OCI-M1 (cell line): ENCODE results near the gene SHROOM2.
"Not testable (repeated sequence)": the region's sequence is repeated elsewhere in the genome, so short reads cannot be mapped to it uniquely, and the experiment has no call there.

Experiments
- DNase-seq: peaks from one replicate; lab custom pipeline; 2025; lab: John Stamatoyannopoulos, UW

The SHROOM2 gene

GRCh38 chrX:9781941-9782340 is 4.3 kb upstream of the SHROOM2 start:
- DNase-seq: no peak

GRCh38 chrX:9784332-9784731 is 1.9 kb upstream of the SHROOM2 start:
- no peak for DNase-seq

DNA sequence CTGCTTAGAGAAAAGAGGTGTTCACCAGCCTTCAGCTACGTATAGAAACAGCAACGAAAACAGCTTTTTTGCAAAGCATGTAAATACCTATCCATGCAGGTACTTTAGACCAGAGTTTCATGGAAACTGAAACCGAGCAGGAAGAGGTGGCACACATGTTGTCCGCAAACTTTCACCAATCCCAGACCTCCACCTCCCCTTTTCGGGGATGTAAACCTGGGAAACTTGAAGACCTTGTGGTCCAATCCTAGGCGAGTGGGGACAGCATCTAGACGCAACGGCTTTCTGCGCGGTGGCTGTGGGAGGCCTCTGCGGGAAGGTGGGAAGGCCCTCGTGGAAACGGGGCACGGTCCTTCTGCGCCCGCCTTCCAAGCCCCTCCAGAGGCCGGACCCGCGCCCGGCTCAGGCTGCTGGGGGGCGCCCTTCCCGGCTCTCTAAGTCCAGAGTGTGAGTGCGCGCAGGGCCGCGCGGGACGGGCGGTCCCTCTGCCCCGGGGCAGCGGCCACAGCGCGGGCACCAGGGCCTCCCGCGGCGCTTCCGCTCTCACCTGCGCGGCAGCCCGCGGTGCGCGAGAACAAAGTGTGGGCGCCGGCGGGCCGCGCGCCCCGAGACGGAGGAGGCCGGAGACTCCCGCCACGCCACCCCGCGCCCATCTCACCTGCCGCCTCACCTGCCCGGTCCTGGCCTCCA is 830 bp upstream of the SHROOM2 start:
- no peak for DNase-seq

DNA sequence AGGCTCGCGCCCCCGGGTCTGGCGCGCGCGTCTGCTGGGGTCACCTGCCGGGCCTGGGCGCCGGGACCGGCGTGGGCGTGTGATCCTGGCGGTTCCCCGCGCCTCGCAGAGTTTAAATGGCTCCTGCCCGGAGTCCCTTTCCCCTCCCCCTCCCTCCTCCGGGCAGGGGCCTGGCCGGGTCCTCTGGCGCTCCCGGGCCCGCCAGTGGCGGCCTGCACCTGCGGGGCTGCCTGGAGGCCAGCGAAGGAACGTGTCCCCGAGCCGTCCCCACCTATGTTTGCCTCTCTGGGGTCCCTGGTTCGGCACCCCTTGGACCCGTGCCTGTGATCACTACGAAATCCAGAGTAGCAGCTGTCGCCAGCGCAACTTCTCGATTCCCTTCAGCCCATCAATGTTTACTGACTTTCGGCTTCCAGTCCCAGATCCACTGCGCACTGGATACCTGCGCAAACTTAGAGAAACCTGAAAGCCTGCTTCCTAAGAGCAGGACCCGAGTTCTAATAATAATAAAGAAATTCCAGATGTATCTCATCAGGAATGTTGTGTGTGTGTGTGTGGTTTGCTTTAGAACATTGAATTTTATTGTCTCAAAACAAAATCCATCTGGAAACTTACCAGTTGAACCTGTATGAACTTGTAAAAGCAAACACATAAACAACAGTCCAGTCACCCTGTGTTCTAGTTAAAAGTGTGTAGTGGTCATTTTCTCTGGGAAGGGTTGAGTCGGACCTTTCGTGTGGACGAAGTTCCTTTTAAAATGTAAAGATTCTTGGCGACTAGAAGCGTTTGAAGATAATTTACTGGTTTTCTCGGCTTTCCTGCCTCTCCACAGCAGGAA is 788 bp downstream of the SHROOM2 start:
- DNase-seq: no peak

DNA sequence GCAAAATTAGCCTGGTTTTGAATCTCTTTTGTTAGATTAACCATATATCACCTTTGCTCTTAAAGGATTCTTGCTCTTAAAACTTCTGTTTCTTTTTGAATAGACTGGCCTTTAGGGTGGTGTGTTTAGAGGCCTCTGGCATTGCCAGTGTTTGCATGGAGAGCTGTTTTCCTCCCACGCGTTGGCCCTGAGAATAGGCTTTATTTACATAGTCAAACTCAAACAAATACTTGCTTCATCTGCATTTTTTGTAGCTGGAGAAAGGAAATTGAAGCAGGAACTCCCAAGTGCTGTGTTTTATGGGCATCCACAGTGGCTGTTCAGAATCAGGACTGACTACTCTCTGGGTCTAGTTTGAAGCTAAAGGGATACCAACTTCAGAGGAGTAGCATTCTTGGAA is 2.7 kb downstream of the SHROOM2 start:
- DNase-seq: no peak

DNA sequence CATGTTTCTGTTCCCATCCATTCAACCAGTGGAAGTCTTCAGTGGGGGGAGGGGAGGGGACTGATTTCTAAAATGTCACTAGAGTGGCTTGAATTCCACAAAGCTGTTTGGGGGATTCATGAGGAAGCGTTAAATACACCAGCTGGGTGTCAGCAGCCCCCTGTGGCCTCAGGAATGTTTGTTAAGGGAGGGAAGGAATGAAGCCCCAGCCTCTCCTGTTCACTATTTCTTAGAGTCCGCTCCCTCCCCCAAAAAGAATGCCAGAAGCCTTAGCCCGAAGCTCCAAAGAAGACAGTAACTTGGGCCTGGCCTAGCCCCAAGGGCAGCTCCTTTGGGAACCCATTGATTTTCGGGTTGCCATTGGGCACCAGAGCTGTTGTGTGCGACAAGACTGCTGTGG is 3.3 kb downstream of the SHROOM2 start:
- no peak for DNase-seq

DNA sequence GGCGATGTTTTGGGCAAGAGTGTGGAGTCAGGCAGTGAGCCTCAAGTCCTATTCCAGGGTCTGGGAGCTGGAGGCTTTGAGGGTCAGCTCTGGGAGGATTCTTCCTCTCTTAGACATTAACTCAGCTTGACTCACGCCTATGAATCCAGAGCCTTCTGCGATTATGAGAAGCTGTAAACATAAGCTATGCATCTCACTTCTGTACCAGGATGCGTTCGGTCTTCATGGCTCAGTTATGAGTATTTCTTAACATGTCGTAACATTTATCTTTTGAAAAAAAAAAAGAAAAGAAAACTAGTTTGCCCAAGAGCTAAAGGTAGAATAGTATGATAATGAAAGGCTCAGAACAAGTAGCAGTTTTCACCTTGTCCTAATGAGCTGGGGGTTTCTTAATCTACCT is 4.6 kb downstream of the SHROOM2 start:
- no peak for DNase-seq

DNA sequence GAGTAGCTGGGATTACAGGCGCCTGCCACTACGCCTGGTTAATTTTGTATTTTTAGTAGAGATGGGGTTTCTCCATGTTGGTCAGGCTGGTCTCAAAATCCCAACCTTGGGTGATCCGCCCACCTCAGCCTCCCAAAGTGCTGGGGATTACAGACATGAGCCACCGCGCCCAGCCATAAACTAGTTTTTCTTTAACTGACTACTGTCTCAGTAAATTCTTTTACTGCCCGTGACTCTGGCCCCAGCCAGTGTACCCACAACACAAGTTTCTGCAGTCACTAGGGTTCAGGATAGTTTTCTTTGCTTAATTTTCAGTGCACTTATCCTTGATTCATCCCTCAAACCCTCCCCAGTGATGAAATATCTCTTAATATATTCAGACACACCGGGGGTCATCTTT is 8.3 kb downstream of the SHROOM2 start:
- no peak for DNase-seq

DNA sequence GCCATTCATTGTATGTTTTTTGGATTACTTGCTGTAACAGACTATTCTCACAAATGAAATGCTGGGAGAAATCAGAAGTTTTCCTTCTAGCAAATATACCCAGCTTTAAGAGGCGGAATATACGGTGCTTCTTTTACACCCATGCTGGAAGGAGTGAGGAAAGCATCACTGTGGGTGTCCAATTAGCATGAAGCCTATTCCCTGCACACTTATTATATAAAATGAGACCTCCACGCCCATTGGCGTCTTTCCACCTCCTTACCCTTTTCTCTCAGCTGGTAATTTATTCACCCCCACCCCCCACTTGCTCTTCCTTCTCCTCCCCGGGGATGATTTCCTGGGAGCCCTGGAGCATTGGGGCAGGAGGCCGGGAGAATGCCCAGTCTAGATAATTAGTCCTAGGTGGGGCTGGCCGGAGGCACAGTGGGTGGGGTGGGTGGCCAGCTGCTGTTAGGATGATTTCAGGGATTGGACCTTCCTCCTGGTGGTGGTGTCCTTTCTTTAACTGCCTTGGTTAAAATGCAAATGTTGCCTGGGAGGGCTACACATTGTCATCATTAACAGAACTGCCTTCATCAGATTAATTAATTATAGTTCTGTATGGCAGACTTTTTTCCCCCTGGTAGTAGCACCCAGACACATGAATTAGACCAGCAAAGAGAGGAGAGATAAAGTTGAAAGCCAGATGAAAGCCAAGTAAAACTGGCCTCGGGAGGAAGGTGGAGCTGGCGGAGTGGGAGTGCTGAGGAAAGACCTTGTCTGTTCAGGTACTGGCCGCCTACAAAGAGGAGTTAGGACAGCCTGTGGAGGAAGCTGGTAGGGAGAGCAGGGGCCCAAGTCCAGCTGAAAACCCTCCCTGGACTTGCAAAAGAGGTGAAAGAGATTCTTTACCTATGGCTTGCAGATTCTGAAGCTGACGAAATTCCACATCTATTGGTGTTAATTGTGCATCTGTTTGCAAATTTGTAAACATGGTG is 11.4 kb downstream of the SHROOM2 start:
- no peak for DNase-seq

DNA sequence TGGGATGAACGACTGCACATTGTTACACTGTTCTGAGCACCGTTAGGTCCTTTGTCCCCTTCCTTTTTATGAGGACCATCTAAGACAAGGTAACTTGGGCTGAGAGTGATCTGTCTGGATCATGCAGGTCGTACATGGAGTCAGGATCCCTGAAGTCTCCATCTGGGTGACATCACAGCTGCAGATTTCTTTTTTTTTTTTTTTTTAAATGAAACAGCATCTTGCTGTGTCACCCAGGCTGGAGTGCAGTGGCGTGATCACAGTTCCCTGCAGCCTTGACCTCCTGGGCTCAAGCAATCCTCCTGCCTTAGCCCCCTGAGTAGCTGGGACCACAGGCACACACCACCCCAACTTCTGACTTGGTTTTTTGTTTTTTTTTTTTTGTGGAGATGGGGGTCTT is 16.5 kb downstream of the SHROOM2 start:
- no peak for DNase-seq

- DNase-seq: no peak
Observed at GRCh38 chrX:9804444-9804843, 18.2 kb downstream of the SHROOM2 start.

- DNase-seq: no peak
Observed at GRCh38 chrX:9805956-9806355, 19.7 kb downstream of the SHROOM2 start.

DNA sequence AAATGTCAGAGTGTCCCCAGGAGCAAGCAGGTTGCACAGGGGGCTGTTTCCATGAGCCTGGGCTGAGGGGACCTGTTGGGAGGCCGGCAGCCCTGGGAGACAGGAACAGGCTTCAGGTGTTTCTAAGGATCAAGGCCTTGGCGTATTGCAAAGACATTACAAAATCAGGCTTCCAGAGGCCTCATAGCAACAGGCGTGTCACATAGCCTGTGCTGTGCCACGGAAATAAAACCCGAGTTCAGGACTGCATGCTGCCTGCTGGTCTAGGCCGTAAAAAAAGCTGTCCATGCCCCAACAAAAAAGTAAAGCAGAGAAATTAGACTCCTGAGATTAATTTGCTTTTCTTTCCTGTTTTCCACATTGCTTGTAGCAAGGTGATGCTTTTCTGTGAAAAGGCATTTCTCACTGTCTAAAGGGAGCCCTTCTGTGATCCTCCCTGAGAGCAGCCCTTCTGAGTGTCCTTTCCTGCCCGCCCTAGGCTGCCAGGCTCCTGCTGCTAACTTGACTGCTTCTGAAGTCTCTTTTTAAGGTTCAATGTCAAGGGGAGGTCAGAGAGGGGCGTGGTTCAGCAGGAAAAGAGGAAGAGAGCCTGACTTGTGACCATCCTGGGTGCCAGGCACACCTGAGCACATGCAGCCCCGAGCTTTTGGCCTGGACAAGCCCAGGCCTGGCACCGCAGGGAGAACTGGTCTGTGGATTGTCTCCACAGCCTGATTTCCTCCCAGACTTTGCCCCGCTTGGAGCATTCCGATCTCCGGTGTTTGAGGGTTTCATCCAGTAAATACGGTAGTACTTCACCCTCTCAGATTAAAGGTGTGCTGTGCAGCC is 21.3 kb downstream of the SHROOM2 start:
- DNase-seq: no peak

DNA sequence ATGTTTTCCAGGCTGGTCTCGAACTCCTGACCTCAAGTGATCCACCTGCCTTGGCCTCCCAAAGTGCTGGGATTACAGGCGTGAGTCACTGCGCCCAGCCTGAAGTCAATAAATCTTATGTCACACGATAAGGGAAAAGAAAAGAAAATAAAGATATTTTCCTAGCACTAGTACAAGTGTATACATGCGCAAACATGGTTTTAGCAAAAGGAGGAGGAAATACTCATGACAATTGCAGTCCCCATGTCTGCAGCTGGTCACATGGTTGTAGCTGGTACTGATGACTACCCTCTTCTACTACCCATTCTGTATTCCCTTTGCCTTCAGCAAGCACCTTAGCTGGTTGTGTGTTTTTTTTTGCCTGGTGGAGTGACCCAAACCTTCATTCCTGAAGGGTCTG is 23.6 kb downstream of the SHROOM2 start:
- DNase-seq: not testable (repeated sequence)

DNA sequence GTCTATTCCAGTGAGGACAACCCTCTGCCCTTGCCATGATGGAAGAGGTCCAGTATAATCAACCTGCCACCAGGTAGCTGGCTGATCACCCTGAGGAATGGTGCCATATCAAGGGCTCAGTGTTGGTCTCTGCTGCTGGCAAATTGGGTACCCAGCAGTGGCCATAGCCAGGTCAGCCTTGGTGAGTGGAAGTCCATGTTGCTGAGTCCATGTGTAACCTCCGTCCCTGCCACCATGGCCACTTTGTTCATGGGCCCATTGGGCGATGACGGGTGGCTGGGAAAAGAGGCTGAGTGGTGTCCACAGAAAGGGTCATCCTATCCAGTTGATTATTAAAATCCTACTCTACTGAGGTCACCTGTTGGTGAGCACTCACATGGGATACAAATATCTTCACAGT is 24.9 kb downstream of the SHROOM2 start:
- DNase-seq: not testable (repeated sequence)

- peak; percentile 0 for DNase-seq
Observed at GRCh38 chrX:9816084-9816700, 30.0 kb downstream of the SHROOM2 start.

GRCh38 chrX:9821572-9821971 is 35.3 kb downstream of the SHROOM2 start:
- DNase-seq: no peak

- DNase-seq: no peak
Observed at GRCh38 chrX:9824554-9824953, 38.3 kb downstream of the SHROOM2 start.

- no peak for DNase-seq
Observed at GRCh38 chrX:9825129-9825790, 39.0 kb downstream of the SHROOM2 start.

DNA sequence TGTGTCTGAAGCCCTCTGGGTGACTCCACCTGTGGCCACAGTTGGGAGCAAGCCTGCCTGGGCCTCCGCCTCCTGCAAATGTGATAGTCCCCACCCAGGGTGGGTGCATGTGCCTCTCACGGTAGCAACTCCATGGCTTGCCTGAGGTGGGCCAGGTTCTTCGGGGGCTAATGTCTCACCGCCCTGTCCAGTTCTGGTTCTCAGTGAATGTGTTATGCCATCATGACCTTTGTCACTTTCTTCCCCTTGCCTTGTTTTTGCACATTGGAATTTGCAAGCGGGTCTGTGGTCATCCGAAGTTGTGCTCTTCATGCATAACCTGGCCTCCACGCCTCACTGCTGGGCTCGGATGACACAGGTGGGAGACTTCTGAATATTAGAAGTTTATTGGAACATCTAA is 39.7 kb downstream of the SHROOM2 start:
- no peak for DNase-seq
